ENCODE data around the gene SLC25A51.
"Not testable (repeated sequence)": the region's sequence is repeated elsewhere in the genome, so short reads cannot be mapped to it uniquely, and the experiment has no call there.

Gene SLC25A51

GRCh38 chr9:37902131-37902530 is 1.8 kb downstream of the SLC25A51 start:
- DNase-seq, result no peak

- no peak for DNase-seq
Observed at GRCh38 chr9:37899041-37899440, 4.9 kb downstream of the SLC25A51 start.

GRCh38 chr9:37897665-37898064 is 6.3 kb downstream of the SLC25A51 start:
- DNase-seq, result no peak

GRCh38 chr9:37892063-37892462 is 11.9 kb downstream of the SLC25A51 start:
- no peak for DNase-seq

GRCh38 chr9:37891042-37891441 is 12.9 kb downstream of the SLC25A51 start:
- DNase-seq, result not testable (repeated sequence)

- DNase-seq, result no peak
Observed at GRCh38 chr9:37889536-37889935, 14.4 kb downstream of the SLC25A51 start.

GRCh38 chr9:37887977-37888583 is 15.8 kb downstream of the SLC25A51 start:
- not testable (repeated sequence) for DNase-seq

- DNase-seq, result no peak
Observed at GRCh38 chr9:37880916-37881479, 22.9 kb downstream of the SLC25A51 start.

- DNase-seq, result no peak
Observed at GRCh38 chr9:37876376-37876775, 27.6 kb downstream of the SLC25A51 start.

- no peak for DNase-seq
Observed at GRCh38 chr9:37873955-37874354, 30.0 kb downstream of the SLC25A51 start.

GRCh38 chr9:37870799-37871176 is 33.1 kb downstream of the SLC25A51 start:
- DNase-seq, result no peak

GRCh38 chr9:37870081-37870798 is 33.7 kb downstream of the SLC25A51 start:
- DNase-seq, result no peak

- no peak for DNase-seq
Observed at GRCh38 chr9:37862530-37862929, 41.4 kb downstream of the SLC25A51 start.

- no peak for DNase-seq
Observed at GRCh38 chr9:37859043-37859442, 44.9 kb downstream of the SLC25A51 start.

GRCh38 chr9:37856551-37856950 is 47.4 kb downstream of the SLC25A51 start:
- no peak for DNase-seq

- no peak for DNase-seq
Observed at GRCh38 chr9:37852222-37852621, 51.7 kb downstream of the SLC25A51 start.

- no peak for DNase-seq
Observed at GRCh38 chr9:37840560-37841194, 63.2 kb downstream of the SLC25A51 start.

- no peak for DNase-seq
Observed at GRCh38 chr9:37839496-37840461, 64.1 kb downstream of the SLC25A51 start.
